ENCODE measurements around the gene TSHZ3.

TSHZ3 gene

DNA sequence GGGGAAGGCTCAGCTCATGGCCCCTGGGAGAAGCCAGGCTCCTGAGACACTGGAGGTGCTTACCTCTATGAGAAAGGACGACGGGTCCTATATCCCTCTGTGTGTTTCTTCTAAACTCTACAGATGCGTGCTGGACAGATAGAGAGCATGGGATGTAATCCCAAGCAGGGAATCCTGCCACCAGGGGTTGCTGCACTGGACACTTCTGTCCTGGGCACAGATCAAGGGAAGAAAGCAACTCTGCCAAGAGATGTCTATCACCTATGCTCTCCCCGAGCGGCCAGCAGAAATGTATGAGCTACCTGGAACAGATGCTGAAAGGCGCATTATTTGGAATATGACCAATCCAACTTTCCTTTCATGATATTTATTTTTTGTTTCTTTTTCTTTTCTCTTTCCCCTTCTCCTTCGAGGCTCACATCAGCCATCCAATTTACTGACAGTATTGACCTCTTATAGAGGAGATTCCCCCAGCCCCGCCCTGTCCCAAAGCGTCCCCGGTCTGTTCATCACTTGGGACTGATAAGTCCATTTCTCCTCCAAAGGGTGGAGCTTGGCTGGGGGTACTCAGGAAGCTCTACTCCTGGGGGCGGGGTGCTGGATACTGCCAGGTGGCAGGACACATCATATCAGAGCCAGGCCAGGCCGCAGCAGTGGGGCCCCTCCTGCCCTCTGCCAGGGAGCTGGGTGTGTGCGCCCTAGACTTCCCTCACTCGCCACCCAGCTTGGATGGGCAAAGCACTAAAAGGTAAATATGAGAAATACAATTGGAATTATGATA, 34.2 kb downstream of the TSHZ3 start:
- DNase-seq (ENCODE audit: low read depth, low spot score): no peak

DNA sequence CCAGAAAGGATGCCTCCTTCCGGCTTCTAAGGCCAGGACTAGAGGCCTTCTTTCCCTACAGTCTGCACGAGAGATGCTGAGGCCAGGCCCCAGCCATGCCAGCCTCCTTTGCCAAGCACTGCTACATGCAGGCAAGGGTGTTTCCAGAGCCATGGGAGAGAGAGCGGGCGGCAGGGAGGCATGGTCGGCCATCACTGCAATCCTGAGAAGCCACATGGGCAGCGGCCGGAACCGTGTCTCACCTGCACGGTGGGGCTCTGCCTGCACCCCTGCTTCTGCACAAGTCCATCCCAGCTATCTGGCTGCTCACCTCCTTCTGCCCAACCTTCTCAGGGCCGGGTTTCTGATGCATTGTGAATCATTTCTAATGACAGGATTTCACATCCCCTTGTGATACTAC, 35.1 kb downstream of the TSHZ3 start:
- no peak for DNase-seq (ENCODE audit: low read depth, low spot score)

DNA sequence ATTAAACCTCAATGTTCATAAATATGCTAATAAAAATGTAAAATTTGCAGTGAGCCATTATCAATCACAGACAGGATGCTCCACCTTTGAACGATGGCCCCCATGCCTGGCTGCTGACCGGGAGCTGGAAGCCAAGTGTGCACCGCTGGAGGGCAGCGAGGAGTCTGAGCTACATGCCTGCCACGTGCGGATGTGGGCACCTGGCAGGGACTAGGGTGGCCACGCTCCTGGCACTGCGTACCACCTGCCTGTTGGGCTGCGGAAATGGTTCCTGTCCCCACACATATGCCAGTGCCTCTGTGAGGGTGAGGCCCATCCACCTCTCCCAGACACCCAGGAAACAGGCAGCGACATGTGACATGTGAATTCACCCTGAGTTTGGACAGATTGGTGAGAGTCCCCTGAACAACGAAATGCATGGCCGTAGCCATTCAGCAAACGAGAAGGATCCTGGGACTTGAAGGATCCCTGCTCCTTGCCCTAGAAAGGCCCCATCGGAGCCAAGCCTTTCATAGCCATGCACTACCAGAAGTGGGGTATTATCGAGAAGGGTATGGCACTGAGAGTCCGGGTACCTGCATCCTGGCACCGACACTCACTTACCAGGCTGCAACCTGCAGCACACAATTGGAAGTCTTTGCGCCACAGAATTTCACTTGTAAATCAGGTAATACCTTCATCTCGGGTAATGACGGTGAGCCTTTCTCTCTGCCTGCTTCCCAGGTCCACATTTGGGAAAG, 35.8 kb downstream of the TSHZ3 start:
- DNase-seq (ENCODE audit: low read depth, low spot score): no peak

DNA sequence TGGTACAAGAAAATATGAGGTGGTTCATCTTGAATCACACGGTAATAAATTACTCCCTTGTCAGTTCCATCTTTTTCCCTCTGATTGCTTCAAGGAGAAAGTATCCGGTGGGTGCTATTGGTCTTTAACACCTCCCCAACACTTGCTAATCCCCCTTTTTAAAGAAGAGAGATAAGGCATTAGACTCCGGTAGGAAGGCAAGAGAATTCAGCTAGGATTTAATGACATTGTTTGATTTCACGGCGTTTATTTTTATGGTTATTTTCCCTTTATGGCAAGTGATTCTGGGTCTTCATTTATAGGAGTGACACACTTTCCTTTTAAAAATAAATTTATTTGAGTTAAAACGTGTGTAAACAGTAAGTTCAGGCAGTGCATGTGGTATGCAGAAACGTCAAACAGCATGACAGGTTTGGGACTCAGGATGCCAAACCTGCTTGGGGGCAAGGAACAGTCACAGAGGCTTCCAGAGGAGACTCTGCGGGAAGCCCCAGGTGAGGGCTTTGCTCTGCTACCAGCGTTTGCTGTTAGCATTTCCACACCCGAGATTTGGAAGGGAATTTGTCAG, 36.5 kb downstream of the TSHZ3 start:
- no peak for DNase-seq (ENCODE audit: low read depth, low spot score)

DNA sequence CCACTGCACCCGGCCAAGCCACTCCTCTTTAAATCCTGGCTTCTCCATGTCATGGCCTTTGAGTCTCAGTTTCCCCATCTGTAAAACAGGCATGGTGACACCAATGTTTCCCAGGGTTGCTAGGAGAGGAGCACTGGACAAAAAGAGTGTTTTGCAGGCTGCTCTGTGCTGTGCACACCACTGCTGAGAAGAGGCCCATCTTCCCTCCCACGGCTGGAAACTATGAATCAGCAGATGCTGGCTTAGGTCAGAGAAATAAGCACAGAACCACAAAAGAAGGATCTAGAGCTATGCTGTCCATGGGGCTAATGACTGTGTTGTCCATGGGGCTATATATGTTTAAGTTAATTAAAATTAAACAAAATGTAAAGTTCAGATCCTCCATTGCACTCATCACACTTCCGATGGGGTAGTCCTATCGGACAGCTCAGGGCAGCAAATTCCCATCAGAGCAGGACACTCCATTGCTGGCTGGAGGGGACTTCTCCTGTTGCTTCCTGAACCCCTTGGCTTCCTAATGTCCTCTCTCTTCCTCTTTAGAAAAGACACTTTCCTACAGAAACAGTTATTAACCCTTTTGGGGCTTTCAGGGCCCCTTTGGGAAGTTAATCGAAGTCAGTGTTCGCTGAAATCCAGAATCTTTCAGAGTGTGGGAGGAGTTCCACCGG, 37.1 kb downstream of the TSHZ3 start:
- no peak for DNase-seq (ENCODE audit: low read depth, low spot score)

DNA sequence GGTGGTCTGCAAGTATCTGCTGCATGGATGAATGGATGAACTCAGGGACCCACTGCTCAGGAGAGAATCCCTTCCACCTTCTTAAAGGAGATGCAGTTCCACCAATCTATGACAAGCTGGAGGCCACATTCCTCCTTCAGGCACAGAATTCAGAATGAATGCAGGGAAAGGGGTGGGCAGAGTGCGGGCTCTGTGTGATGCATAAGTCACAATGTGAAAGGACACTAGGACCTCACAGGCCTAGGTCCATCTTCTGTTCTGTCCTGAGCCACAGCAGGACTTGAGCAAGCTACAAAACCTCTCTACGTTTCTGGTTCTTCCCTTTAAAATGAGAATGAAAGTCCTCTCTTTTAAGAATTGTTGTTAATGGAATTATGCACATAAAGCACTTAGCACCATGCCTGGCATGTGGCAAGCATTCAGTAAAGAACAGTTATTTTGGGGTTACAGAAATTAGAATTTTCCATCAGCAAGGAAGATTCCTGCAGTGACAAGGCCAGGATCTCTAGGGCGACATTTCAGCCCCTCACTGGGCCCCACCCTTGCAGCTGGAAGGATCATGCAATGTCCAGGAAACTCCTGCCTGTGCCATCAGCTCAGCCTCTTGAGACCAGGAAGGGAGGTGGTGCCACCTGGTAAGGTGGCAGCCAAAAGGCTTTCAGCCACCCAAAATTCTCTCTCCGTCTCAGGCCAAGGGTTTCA, 38.7 kb downstream of the TSHZ3 start:
- DNase-seq (ENCODE audit: low read depth, low spot score): no peak

DNA sequence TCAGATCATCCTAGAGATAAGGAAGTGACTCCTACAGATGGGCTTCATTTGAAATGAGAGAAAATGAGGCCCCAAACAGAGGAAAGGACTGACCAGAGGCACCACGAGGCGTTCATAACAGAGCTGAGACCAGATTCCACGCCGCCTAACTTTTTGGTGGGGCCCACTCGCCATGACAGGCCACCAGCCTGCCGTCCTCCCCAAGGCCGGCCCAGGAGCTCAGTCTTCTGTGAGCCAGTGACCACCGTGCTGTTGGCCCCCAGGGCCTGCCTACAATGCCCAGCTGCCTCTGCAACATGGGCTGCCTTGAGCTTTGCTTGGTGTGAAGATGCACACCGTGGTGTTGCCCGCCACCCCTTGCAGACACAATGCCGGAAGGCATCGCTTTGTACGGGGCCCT, 40.5 kb downstream of the TSHZ3 start:
- no peak for DNase-seq (ENCODE audit: low read depth, low spot score)

DNA sequence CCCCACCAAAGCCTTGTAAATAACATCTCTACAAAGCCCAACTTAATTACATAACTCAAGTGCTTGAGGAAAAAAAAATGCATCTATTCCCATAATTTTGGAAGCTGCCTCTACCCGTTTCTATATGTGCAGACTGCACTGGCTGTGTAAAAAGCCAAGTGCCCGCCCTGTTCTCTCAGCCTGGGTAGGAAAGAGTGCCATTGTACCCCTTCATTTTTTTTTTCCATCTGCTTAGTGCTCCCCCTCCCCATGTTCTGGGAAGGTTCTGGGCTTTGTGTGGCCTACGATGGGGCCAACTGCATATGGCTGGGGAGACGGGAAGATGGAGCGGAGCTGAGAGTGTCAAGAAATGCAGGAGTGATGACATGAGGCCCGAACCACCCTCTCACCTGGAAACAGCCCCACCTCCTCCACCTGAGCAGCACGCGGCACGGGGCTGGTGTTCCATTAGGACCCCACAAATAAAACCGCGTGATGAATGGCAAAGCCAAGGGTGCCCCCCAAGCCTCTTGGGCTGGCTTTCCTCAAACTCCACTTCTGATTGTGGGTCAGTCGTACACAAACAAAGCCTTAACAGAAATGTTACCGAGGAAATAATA, 42.1 kb downstream of the TSHZ3 start:
- DNase-seq (ENCODE audit: low read depth, low spot score): no peak

DNA sequence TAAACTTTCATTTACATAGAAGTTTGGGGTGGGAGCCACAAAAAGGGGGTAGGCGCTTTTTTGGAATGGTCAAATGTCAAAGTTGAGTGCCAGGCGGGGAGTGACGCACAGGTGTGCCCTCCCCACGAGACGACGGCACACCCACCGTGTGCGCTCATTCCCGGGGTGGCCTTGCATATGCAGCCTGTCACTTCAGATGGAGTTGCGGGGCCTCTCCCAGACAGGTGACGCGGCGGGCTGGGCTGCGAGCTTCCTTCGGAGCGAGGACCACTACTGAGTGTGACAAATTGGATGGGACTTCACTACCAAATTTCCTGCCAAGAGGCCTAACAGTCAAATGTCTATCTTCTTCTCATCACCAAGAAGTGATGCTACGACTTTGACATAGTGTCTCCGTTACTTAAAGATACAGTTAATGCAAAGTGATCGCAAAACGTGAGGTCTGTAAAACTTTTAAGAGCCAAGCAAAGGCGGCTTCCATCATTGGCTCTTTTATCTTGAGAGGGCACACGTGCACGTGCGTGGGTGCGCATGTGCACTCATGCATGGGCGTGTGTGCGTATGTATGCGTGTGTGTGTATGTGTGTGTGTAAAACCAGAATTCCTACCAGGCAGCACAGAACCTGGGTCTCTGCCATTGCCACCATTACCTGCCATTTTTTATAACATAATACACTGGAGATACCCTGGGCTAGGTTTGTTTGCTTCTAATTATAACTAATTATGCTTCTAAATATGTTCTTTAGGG, 43.1 kb downstream of the TSHZ3 start:
- no peak for DNase-seq (ENCODE audit: low read depth, low spot score)

DNA sequence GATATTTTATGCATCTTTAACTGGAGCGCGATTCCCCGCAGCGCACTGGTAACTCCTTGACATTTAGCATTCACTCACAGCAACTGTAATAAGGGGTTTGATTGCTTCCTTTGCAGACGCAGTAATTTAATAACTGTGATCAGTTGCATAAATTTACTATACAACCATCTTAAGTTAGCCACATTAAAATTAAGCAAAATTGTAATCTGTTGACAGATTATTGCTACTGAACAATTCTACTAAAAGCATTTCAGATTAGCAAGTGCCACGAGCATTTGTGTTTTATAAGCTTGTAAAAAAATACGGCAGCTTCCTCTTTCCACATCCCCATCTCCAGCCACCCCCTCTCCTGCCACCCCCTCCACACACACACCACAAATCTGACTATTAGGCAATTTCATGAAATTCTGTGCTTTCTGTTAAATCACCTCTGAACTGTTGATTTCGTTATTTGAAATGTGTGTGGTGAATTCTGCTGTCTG, 44.4 kb downstream of the TSHZ3 start:
- no peak for DNase-seq (ENCODE audit: low read depth, low spot score)

DNA sequence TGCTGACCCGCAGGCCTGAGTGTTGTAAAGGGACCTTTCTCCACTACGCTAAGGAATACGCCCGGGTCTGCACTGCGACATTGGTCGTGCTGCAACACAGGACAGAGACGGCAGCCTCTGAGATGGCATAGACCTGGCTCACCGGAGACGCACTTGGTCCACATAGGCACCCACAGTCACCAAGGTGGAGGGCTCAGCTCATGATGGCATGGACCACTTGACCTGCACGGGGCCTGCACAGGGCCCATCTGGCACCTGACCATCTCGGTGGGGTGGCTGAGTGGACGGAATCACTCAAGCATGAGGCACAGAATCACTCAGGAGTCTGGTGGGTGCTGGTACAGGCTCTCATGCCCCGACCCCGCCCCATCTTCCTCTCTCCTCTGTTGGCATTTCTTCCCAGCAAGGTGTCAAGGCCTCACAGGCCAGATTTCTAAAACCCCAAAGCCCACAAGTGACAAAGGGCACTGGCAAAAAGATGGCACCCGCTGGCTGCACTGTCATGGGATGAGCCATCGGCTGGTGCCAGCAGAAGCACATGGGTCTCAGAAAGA, 45.9 kb downstream of the TSHZ3 start:
- DNase-seq (ENCODE audit: low read depth, low spot score): no peak

DNA sequence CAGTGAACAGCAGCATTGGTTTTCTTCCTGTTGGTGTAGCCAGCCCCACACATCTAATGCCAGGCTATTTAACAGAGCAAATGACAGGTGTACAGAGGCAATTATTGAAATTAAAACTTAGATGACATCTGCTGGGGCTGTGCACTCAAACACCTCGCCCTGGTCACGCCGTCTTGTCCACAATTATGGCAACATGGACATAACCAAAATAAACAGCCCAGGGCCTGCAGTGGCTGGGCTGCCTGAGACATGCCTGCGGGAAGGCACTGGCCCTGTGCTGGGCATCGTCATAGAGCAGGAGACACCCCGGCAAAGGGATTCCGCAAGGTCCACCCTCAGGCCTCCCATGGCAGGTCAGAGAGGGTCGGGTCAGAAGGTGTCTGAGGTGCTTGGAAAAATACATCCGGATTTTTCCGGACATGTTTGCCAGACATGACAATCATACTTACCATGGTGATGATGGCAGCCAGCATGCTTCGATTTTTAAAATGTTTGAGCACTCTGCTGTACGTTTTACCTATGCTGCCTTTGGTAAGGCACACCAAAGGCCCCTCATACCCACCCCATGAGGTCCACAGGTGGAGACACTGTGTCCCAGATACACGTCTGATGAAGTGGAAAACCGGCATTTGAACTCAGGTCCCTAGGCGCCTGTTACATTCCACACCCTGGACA, 47.8 kb downstream of the TSHZ3 start:
- DNase-seq (ENCODE audit: low read depth, low spot score): no peak

DNA sequence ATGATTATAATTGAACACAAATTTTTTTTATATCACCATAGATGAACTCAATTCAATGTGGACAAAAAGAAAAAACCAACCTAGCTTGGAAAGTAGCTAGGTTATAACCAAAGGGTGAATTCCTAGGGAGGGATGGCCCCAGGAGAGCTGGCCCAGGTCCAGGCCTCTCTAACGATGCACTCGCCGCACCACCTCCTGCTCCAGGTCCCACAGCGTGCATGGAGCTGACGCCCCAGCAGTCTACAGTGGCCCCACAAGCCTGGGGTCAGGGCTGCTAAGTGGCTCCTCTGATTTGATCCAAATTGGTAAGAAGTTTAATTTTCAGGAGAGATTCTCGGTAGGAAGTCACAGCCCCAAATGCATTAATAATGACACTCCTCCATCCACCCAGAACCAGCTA, 48.8 kb downstream of the TSHZ3 start:
- no peak for DNase-seq (ENCODE audit: low read depth, low spot score)

DNA sequence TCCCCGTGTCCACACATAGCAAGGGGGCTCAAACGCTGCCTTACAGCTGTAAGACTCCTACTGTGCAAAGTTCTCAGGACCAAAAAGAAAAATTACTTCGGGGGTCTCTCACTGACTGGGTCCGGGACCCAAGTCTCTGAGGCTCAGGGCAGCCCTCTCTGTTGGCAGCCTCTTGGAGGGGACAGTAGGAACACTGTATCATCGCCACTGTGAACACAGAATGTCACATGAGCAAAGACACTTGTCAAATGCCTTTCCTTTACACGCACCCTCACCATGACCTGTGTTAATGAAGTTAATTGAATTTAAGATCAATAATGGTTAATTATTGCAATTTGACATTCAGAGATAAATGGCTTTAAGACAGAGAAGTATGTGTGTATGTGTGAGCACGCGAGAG, 49.6 kb downstream of the TSHZ3 start:
- DNase-seq (ENCODE audit: low read depth, low spot score): no peak

DNA sequence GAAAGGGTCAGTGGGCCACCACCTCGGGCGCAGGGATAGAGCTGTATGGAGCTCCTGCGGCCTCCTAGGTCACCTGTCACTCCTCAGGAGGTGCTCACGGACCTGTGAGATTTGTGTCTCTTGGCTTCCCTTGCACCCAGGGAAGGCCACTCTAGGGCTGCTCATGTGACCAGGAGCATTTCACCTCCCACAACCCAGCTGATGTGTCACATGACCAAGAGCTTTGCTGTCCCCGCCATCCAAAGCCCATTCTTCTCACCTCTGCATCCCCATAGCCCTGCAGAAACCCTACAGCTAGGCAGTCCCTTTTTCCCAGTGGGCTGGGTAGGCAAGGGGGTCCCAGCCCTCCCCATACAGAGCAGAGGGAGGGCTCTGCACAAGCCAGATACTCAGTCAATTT, 51.2 kb downstream of the TSHZ3 start:
- no peak for DNase-seq (ENCODE audit: low read depth, low spot score)

DNA sequence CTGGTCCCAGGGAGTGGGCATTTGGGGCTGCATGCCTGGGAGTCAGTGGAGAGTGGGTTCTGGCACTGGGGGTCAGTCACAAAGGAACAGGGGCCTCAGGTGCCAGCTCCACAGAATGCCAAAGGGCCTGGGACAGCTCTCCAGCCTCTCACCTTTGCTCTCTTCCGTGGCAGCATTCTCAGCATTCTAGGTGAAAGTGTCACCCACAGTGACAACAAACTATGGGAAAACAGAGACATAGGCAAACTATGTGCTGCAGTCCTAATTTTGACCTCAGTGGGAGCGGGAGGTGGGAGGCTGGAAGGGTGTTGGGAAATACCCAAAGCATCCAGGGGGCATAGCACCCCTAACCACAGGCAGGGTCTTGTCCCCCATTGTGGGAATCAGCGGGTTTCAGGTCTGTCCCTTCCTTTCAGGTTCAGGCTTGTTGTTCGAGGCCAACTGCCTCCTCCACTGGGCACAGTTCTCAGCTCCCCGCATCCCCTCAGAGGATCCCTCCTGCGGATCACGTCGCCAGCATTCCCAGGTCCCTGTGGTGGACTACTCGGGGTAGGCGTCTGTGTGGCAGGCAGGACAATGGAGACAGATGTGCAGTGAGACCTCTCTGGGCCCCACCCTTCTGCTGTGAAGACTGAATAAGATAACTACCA, 52.4 kb downstream of the TSHZ3 start:
- no peak for DNase-seq (ENCODE audit: low read depth, low spot score)

DNA sequence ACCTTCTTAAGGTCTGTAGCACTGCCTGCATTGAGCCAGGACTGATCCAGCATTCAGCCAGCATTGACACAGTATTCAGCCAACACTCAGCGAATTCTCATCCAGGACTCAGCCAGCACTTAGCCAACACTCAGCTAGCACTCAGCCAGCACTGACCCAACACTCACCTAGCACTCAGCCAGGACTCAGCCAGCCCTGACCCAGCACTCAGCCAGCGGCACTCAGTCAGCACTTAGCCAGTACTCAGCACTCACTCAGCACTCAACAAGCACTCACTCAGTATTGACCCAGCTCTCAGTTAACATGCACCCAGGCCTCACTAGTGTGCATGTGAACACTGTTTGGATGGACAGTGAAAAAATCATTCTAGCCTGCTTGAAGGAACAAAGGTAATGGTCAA, 55.0 kb downstream of the TSHZ3 start:
- DNase-seq (ENCODE audit: low read depth, low spot score): no peak

DNA sequence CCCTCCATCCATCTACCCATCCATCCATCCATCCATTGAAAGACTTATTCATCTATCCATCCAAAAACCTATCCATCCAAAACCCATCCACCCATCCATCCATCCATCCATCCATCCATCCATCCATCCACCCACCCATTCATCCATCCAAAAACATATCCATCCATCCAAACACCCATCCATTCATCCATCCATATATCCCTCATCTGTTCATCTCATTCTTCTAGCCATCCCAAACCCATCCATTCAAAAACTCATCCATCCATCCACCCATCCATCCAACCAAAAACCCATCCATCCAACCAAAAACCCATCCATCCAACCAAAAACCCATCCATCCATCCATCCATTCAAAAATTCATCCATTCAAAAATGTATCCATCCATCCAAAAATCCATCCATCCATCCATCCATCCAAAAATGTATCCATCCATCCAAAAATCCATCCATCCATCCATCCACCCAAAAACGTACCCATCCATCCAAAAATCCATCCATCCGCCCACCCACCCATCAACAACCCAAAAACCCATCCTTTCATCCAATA, 56.5 kb downstream of the TSHZ3 start:
- DNase-seq (ENCODE audit: low read depth, low spot score): no peak
